Gastroesophageal sphincter (tissue), 4 donors: ENCODE measurements around the gene RAB7B. TPM values are rescaled to one million over a fixed set of nuclear protein-coding genes. Genes with fewer than 3 reads are reported as not detected.

Source experiments
- ATAC-seq: fragments of 150-250 bp; one replicate; pipeline ENCODE4 v1.9.1; 2016; ENCODE audit warnings: mild to moderate bottlenecking, moderate library complexity
- H3K27ac ChIP-seq, 4 donors: fragments of 200-600 bp; sonication (generic) in 3 of 4; 1 replicate in 3 of 4; 2 replicates in 1 of 4; pipeline ENCODE4 v1.5.1; 2016 to 2019
- H3K27me3 ChIP-seq: fragments of 200-600 bp; sonication (generic); one replicate; pipeline ENCODE4 v1.5.1; 2019
- H3K36me3 ChIP-seq, 2 donors: fragments of 200-600 bp; sonication (generic); one replicate each; pipeline ENCODE4 v1.5.1; 2019; ENCODE audit warnings: control low read depth in 1 of 2
- H3K4me1 ChIP-seq, 3 donors: fragments of 200-600 bp; sonication (generic); 1 replicate in 2 of 3; 2 replicates in 1 of 3; pipeline ENCODE4 v1.5.1; 2016 to 2019; ENCODE audit warnings: control low read depth in 2 of 3
- H3K4me3 ChIP-seq, 2 donors: fragments of 200-600 bp; sonication (generic); one replicate each; pipeline ENCODE4 v1.5.1; 2019; ENCODE audit warnings: mild to moderate bottlenecking in 1 of 2, moderate library complexity in 1 of 2
- H3K9me3 ChIP-seq, 3 donors: fragments of 200-600 bp; sonication (generic); one replicate each; pipeline ENCODE4 v1.5.1; 2017 to 2019; ENCODE audit warnings: control low read depth in 2 of 3
- CTCF ChIP-seq, 4 experiments: fragments of 200-600 bp in 2 of 4; fragments of 450-650 bp in 2 of 4; sonication (generic) in 1 of 4; IDR thresholded peaks; one replicate each; pipeline ENCODE4 v1.5.1; 2017 to 2019; ENCODE audit warnings: antibody characterized with exemption in 4 of 4, mild to moderate bottlenecking in 2 of 4, moderate library complexity in 2 of 4
- EP300 ChIP-seq: sonication (generic); formaldehyde crosslinking; IDR thresholded peaks from one replicate; pipeline ENCODE4 v1.6.1; 2017; ENCODE audit warnings: antibody characterized with exemption, mild to moderate bottlenecking
- POLR2A ChIP-seq, 2 donors: fragments of 450-650 bp; IDR thresholded peaks; one replicate each; pipeline ENCODE4 v1.6.1; 2017; ENCODE audit warnings: antibody characterized with exemption in 2 of 2, mild to moderate bottlenecking in 2 of 2, moderate library complexity in 1 of 2
- POLR2AphosphoS5 ChIP-seq: sonication (generic); formaldehyde crosslinking; IDR thresholded peaks from one replicate; pipeline ENCODE4 v1.6.1; 2017; ENCODE audit warnings: antibody characterized with exemption
- WGBS, 2 donors: methylation state at CpG; one replicate each; pipeline ENCODE4 v1.1.5; 2018; ENCODE audit warnings: low coverage in 1 of 2; 5-methylcytosine and 5-hydroxymethylcytosine counted together
- total RNA-seq, 4 donors: library from RNA; depleted of rRNA; stranded (reverse); fragments of >200 nt; gene quantifications; one replicate each; pipeline ENCODE4 v1.1.0, GENCODE V29; 2016

Gene RAB7B
- total RNA-seq, 4 donors from 2014 or later = 0.78 to 2.4 (median 2.0) TPM

GRCh38 chr1:205967554-205968335, 35.5 kb downstream of the RAB7B start:
- no peak for TF ChIP-seq CTCF (IDR thresholded peaks at IDR 0.05)
- ATAC-seq = no peak
- Histone ChIP-seq H3K9me3 (no peaks in the 10 kb centered on the region), H3K36me3 (no peaks in the 10 kb centered on the region), H3K4me3 (no peak overlapping the region), H3K4me1 (no peaks in the 10 kb centered on the region), H3K27me3 (no peaks in the 10 kb centered on the region), H3K27ac (no peak overlapping the region)
- WGBS, 2 donors = 81 to 93% methylated on average over 7 to 10 of the region's 10 CpGs

GRCh38 chr1:205965036-205965884, 37.9 kb downstream of the RAB7B start:
- no peak for TF ChIP-seq EP300
- no peak for TF ChIP-seq POLR2A (IDR thresholded peaks at IDR 0.05)
- TF ChIP-seq POLR2AphosphoS5 = no peak
- no peak for TF ChIP-seq CTCF (IDR thresholded peaks at IDR 0.05)
- peaks cover 9% of the 10 kb centered on the region for H3K27me3 ChIP-seq
- no peak overlapping the region for H3K27ac ChIP-seq
- no peaks in the 10 kb centered on the region for H3K4me1 ChIP-seq
- whole genome bisulfite sequencing, 2 donors = 81 to 100% methylated on average over 3 to 10 of the region's 13 CpGs
- ATAC-seq = no peak
- H3K36me3 ChIP-seq = no peaks in the 10 kb centered on the region
- no peaks in the 10 kb centered on the region for H3K9me3 ChIP-seq
- no peak overlapping the region for H3K4me3 ChIP-seq

- ATAC-seq = no peak
- WGBS, 2 donors = 79 to 89% methylated on average over 9 to 11 of the region's 16 CpGs
- Histone ChIP-seq H3K36me3 (no peaks in the 10 kb centered on the region), H3K4me1 (no peaks in the 10 kb centered on the region), H3K4me3 (no peak overlapping the region), H3K9me3 (no peaks in the 10 kb centered on the region), H3K27me3 (peaks cover 23% of the 10 kb centered on the region), H3K27ac (no peak overlapping the region)
- TF ChIP-seq POLR2AphosphoS5 = no peak
- TF ChIP-seq CTCF (IDR thresholded peaks at IDR 0.05) = no peak
- no peak for TF ChIP-seq POLR2A (IDR thresholded peaks at IDR 0.05)
- TF ChIP-seq EP300 = no peak
Observed at GRCh38 chr1:205963352-205964155, 39.6 kb downstream of the RAB7B start.

- H3K27ac ChIP-seq = no peak overlapping the region
- H3K36me3 ChIP-seq = no peaks in the 10 kb centered on the region
- H3K27me3 ChIP-seq = peaks cover 25% of the 10 kb centered on the region
- no peak for ATAC-seq
- no peaks in the 10 kb centered on the region for H3K4me1 ChIP-seq
- H3K9me3 ChIP-seq = no peaks in the 10 kb centered on the region
- TF ChIP-seq POLR2A (IDR thresholded peaks at IDR 0.05) (no peak), EP300 (no peak), POLR2AphosphoS5 (no peak), CTCF (IDR thresholded peaks at IDR 0.05) (no peak)
- WGBS, 2 donors = 91% methylated on average over 3 of the region's 6 CpGs; no CpG with 5 or more reads in 1 of the 2 donors
- no peak overlapping the region for H3K4me3 ChIP-seq
Observed at GRCh38 chr1:205962821-205963221, 40.4 kb downstream of the RAB7B start.
